GM23248 (cell line): ENCODE data around the gene DNAH9. TPM values are rescaled to one million over a fixed set of nuclear protein-coding genes. Genes with fewer than 3 reads are reported as not detected.

Source experiments
- DNase-seq: peaks from one replicate; pipeline ENCODE4 v3.0.0-alpha.2; 2015
- H2AFZ ChIP-seq: fragments of 200-600 bp; sonication (generic); 2 replicates; pipeline ENCODE4 v1.6.1; 2016; ENCODE audit warnings: antibody characterized with exemption
- H3F3A ChIP-seq: fragments of 200-600 bp; sonication (generic); 2 replicates; pipeline ENCODE4 v1.6.1; 2016; ENCODE audit warnings: mild to moderate bottlenecking, antibody characterized with exemption, mixed run types; ENCODE audit not compliant: insufficient read depth
- H3K27ac ChIP-seq: fragments of 200-600 bp; sonication (generic); 2 replicates; pipeline ENCODE4 v1.5.1; 2016; ENCODE audit warnings: mild to moderate bottlenecking
- H3K27me3 ChIP-seq: fragments of 200-600 bp; sonication (generic); replicated peaks from 2 replicates; pipeline ENCODE4 v1.6.1; 2016; ENCODE audit warnings: mild to moderate bottlenecking; ENCODE audit not compliant: insufficient read depth
- H3K36me3 ChIP-seq: fragments of 200-600 bp; sonication (generic); 2 replicates; pipeline ENCODE4 v1.6.1; 2016; ENCODE audit warnings: low read depth, mild to moderate bottlenecking
- H3K4me1 ChIP-seq: fragments of 200-600 bp; sonication (generic); 2 replicates; pipeline ENCODE4 v1.6.1; 2016; ENCODE audit warnings: mild to moderate bottlenecking; ENCODE audit not compliant: insufficient read depth
- H3K4me2 ChIP-seq: fragments of 200-600 bp; sonication (generic); one replicate; pipeline ENCODE4 v1.6.1; 2016; ENCODE audit warnings: mild to moderate bottlenecking; ENCODE audit not compliant: unreplicated experiment
- H3K4me3 ChIP-seq: fragments of 200-600 bp; sonication (generic); 2 replicates; pipeline ENCODE4 v1.5.1; 2016; ENCODE audit warnings: mild to moderate bottlenecking
- H3K79me2 ChIP-seq: fragments of 200-600 bp; sonication (generic); 2 replicates; pipeline ENCODE4 v1.6.1; 2016; ENCODE audit warnings: mild to moderate bottlenecking; ENCODE audit not compliant: insufficient read depth
- H3K9ac ChIP-seq: fragments of 200-600 bp; sonication (generic); 2 replicates; pipeline ENCODE4 v1.6.1; 2016; ENCODE audit warnings: mild to moderate bottlenecking
- H3K9me2 ChIP-seq: fragments of 200-600 bp; sonication (generic); 2 replicates; pipeline ENCODE4 v1.6.1; 2016; ENCODE audit warnings: mixed run types, mild to moderate bottlenecking, moderate library complexity; ENCODE audit not compliant: insufficient read depth
- H3K9me3 ChIP-seq: fragments of 200-600 bp; sonication (generic); one replicate; pipeline ENCODE4 v1.6.1; 2017; ENCODE audit warnings: low read depth
- H4K20me1 ChIP-seq: fragments of 200-600 bp; sonication (generic); 2 replicates; pipeline ENCODE4 v1.6.0; 2016; ENCODE audit not compliant: insufficient read depth
- EZH2 ChIP-seq: fragments of 200-600 bp; sonication (generic); IDR thresholded peaks from 2 replicates; pipeline ENCODE4 v1.6.1; 2018; ENCODE audit warnings: antibody characterized with exemption, mild to moderate bottlenecking; ENCODE audit not compliant: insufficient read depth, poor library complexity, severe bottlenecking
- EZH2phosphoT487 ChIP-seq: fragments of 200-600 bp; sonication (generic); IDR thresholded peaks from 2 replicates; pipeline ENCODE4 v1.6.1; 2018; ENCODE audit warnings: antibody characterized with exemption, moderate library complexity, mild to moderate bottlenecking, low read depth; ENCODE audit not compliant: insufficient read depth
- WGBS, 2 experiments: methylation state at CpG; one replicate each; pipeline ENCODE4 v1.1.6; 2015 to 2017; ENCODE audit warnings: low lambda C conversion rate in 2 of 2, low coverage in 1 of 2; ENCODE audit errors: missing lambda C conversion rate in 2 of 2; 5-methylcytosine and 5-hydroxymethylcytosine counted together
- in situ Hi-C: fragments of 300-500 bp; cut with MboI; formaldehyde crosslinking; loops from 2 replicates; pipeline ENCODE4 v1.15.0; 2020
- polyA plus RNA-seq: library from polyadenylated mRNA; unstranded; fragments of >200 nt; fragmentation: Nextera tagmentation; extraction: Ambion mirVana; gene quantifications from 2 replicates; pipeline ENCODE4 v1.2.1, GENCODE V29; 2016
- total RNA-seq: library from RNA; depleted of rRNA; stranded (reverse); fragments of >200 nt; shearing (Covaris generic); gene quantifications from 2 replicates; pipeline ENCODE4 v1.2.3, GENCODE V29; 2014

DNAH9 gene
- total and polyA plus RNA-seq, 2 experiments from 2014 or later, result not detected

DNA sequence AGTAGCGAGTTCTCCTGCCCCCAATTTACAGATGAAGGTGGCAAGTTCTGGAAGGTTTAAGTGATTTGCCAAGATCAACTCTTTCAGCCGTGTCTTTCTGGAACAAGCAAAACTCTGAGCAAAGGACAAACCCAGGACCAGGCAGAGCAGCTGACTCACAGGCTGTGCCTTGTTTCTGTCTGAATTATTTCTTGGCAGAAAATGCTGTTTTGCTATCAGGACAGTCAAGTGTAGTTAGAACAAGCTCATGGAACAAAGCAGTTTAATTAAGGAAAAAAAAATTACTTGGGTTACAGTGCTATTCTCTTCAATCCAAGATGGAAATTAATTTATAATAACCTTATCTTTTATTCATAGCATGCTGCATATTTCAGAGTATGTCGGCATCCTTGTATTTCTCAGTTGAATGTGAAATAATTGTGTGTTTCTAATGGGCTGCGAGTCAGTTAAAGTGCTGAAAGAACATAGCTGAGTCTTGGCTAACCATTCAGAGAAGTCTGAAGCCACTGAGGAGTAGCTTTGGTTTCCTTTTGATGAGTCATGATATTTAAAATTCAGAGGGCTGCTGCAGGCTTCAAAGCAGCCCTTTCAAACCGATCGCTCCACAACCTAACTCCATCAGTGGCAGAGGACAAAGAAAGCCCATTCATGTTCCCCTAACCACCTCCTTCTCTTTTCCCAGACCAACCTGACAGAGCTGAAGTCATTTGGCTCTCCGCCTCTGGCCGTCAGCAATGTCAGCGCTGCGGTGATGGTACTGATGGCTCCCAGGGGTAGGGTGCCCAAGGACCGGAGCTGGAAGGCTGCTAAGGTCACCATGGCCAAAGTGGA is 255.3 kb downstream of the DNAH9 start:
- Histone ChIP-seq H3K27me3 (no peaks in the 10 kb centered on the region), H4K20me1 (no peaks in the 10 kb centered on the region), H3K9me2 (no peaks in the 10 kb centered on the region), H2AFZ (no peak overlapping the region), H3K9ac (no peak overlapping the region), H3K4me1 (no peaks in the 10 kb centered on the region), H3K36me3 (no peaks in the 10 kb centered on the region), H3K79me2 (no peaks in the 10 kb centered on the region), H3K27ac (no peak overlapping the region), H3K9me3 (no peaks in the 10 kb centered on the region), H3K4me3 (no peak overlapping the region), H3K4me2 (no peak overlapping the region), H3F3A (no peaks in the 10 kb centered on the region)
- TF ChIP-seq EZH2phosphoT487, result no peak
- no peak for TF ChIP-seq EZH2
- in situ Hi-C loops, result loop anchor here (10.0 kb wide), 1 partner anchor 61 kb away; no protein-coding TSS in a partner anchor
- WGBS, 2 experiments, result 8 to 11% methylated on average over 11 of the region's 11 CpGs
- DNase-seq, result no peak

GRCh38 chr17:11855306-11855705 is 257.0 kb downstream of the DNAH9 start:
- Histone ChIP-seq H3K9ac (no peak overlapping the region), H3K4me1 (no peaks in the 10 kb centered on the region), H3K79me2 (no peaks in the 10 kb centered on the region), H3K27me3 (no peaks in the 10 kb centered on the region), H3F3A (no peaks in the 10 kb centered on the region), H3K27ac (no peak overlapping the region), H3K4me2 (no peak overlapping the region), H3K36me3 (no peaks in the 10 kb centered on the region), H3K4me3 (no peak overlapping the region), H2AFZ (no peak overlapping the region), H4K20me1 (no peaks in the 10 kb centered on the region), H3K9me2 (no peaks in the 10 kb centered on the region), H3K9me3 (no peaks in the 10 kb centered on the region)
- TF ChIP-seq EZH2phosphoT487, result no peak
- TF ChIP-seq EZH2, result no peak
- WGBS, 2 experiments, result 0 to 10% methylated on average over 1 of the region's 1 CpG
- no peak for DNase-seq
- in situ Hi-C loops, result loop anchor here (10.0 kb wide), 1 partner anchor 59 kb away; no protein-coding TSS in a partner anchor

- Histone ChIP-seq H3K36me3 (no peaks in the 10 kb centered on the region), H3K9me2 (no peaks in the 10 kb centered on the region), H3K4me1 (no peaks in the 10 kb centered on the region), H2AFZ (no peak overlapping the region), H3K79me2 (no peaks in the 10 kb centered on the region), H3K9ac (no peak overlapping the region), H3K9me3 (no peaks in the 10 kb centered on the region), H3K4me3 (no peak overlapping the region), H3K27me3 (no peaks in the 10 kb centered on the region), H3K27ac (no peak overlapping the region), H3K4me2 (no peak overlapping the region), H4K20me1 (no peaks in the 10 kb centered on the region), H3F3A (no peaks in the 10 kb centered on the region)
- 65 to 73% methylated on average over 4 of the region's 4 CpGs for WGBS, 2 experiments
- DNase-seq, result no peak
- no peak for TF ChIP-seq EZH2
- TF ChIP-seq EZH2phosphoT487, result no peak
- in situ Hi-C loops, result loop anchor here (10.0 kb wide), 1 partner anchor 58 kb away; no protein-coding TSS in a partner anchor
Measured at GRCh38 chr17:11857006-11857405, 258.7 kb downstream of the DNAH9 start.

GRCh38 chr17:11869680-11870394 is 271.6 kb downstream of the DNAH9 start:
- no peak overlapping the region for H3K27ac ChIP-seq
- no peak overlapping the region for H2AFZ ChIP-seq
- H3K4me1 ChIP-seq, result no peaks in the 10 kb centered on the region
- H3K79me2 ChIP-seq, result no peaks in the 10 kb centered on the region
- no peaks in the 10 kb centered on the region for H3K27me3 ChIP-seq
- no peaks in the 10 kb centered on the region for H3K9me3 ChIP-seq
- no peaks in the 10 kb centered on the region for H3F3A ChIP-seq
- H3K36me3 ChIP-seq, result no peaks in the 10 kb centered on the region
- no peak for DNase-seq
- no peaks in the 10 kb centered on the region for H4K20me1 ChIP-seq
- no peak overlapping the region for H3K9ac ChIP-seq
- in situ Hi-C loops, result no loop called here
- TF ChIP-seq EZH2phosphoT487 (no peak), EZH2 (no peak)
- no peak overlapping the region for H3K4me3 ChIP-seq
- no peak overlapping the region for H3K4me2 ChIP-seq
- H3K9me2 ChIP-seq, result no peaks in the 10 kb centered on the region
- WGBS, 2 experiments, result 35 to 39% methylated on average over 8 of the region's 8 CpGs
